K562 (cell line): ENCODE results near the gene LRRC8A.

ENCODE experiments used
- BACH1 ChIP-seq: fragments of 200-800 bp; sonication (Bioruptor generic); IDR thresholded peaks from 2 replicates; pipeline ENCODE4 v1.6.1; 2016; ENCODE audit warnings: missing genetic modification characterization, missing compliant biosample characterization
- BRCA1 ChIP-seq, 2 experiments: fragments of 450-650 bp in 1 of 2; sonication (generic) in 1 of 2; formaldehyde crosslinking in 1 of 2; IDR thresholded peaks; 2 replicates each; pipeline versions ENCODE4 v1.5.0 to v1.6.1; 2017 to 2020; ENCODE audit warnings: mild to moderate bottlenecking in 1 of 2, missing genetic modification reagents in 1 of 2
- NFATC3 ChIP-seq: fragments of 450-650 bp; IDR thresholded peaks from 2 replicates; pipeline ENCODE4 v1.6.1; 2017; ENCODE audit warnings: mild to moderate bottlenecking
- RAD51 ChIP-seq: fragments of 450-650 bp; IDR thresholded peaks from 2 replicates; pipeline ENCODE4 v1.7.1; 2016; ENCODE audit warnings: low read depth, mild to moderate bottlenecking, borderline replicate concordance
- SREBF2 ChIP-seq: sonication (generic); formaldehyde crosslinking; IDR thresholded peaks from 2 replicates; pipeline ENCODE4 v1.4.0; 2020; ENCODE audit warnings: mild to moderate bottlenecking, missing genetic modification reagents
- ZNF444 ChIP-seq: fragments of 250-450 bp; sonication (Bioruptor Pico); IDR thresholded peaks from 2 replicates; pipeline ENCODE4 v1.4.0; 2020; ENCODE audit warnings: mild to moderate bottlenecking, moderate library complexity
- ZNF830 ChIP-seq: fragments of 250-450 bp; sonication (Bioruptor Pico); IDR thresholded peaks from 2 replicates; pipeline ENCODE4 v1.5.0; 2021; ENCODE audit warnings: mild to moderate bottlenecking
- TF ChIP-seq, protein P1 (sequence below), 3 experiments: IDR thresholded peaks in 2 of 3; conservative IDR thresholded peaks in 1 of 3; 2 replicates each; pipeline ENCODE4 v1.5.1; 2011 to 2012; ENCODE audit warnings: low read length in 3 of 3, mild to moderate bottlenecking in 3 of 3, control low read depth in 2 of 3, improper control_type of control experiment in 1 of 3, inconsistent platforms in 1 of 3, low read depth in 1 of 3, mixed read lengths in 1 of 3, moderate library complexity in 1 of 3; ENCODE audit not compliant: insufficient read depth in 2 of 3

DNA sequence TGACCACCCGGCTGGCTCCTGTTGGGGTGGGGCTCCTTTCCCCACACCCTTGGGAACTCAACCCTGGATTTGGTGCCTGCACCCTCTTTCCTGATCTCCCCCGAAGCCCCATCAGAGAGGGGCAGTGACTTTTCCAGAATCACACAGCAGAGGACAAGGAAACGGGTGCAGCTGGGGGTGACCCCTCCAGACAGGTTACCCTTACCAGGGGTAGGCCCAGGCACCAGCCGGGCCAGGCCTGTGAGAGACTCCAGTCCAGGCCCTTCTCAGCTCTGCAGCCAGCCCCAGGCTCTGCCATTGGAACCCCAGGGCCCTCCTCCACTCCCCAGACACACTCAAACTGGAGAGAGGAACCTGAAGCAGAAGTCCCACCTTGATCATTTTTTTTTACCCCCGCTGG lies 19.9 kb downstream of the LRRC8A start:
- TF ChIP-seq BACH1 (tag): no peak
- no peak for TF ChIP-seq RAD51
- TF ChIP-seq, protein P1, sequence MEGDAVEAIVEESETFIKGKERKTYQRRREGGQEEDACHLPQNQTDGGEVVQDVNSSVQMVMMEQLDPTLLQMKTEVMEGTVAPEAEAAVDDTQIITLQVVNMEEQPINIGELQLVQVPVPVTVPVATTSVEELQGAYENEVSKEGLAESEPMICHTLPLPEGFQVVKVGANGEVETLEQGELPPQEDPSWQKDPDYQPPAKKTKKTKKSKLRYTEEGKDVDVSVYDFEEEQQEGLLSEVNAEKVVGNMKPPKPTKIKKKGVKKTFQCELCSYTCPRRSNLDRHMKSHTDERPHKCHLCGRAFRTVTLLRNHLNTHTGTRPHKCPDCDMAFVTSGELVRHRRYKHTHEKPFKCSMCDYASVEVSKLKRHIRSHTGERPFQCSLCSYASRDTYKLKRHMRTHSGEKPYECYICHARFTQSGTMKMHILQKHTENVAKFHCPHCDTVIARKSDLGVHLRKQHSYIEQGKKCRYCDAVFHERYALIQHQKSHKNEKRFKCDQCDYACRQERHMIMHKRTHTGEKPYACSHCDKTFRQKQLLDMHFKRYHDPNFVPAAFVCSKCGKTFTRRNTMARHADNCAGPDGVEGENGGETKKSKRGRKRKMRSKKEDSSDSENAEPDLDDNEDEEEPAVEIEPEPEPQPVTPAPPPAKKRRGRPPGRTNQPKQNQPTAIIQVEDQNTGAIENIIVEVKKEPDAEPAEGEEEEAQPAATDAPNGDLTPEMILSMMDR (IDR thresholded peaks at IDR 0.05 in 2 of 3, conservative IDR thresholded peaks at IDR 0.05 in 1 of 3; ENCODE audit: insufficient read depth in 2 of 3, low read depth in 1 of 3, low read length in 3 of 3): no peak
- TF ChIP-seq ZNF444 (CRISPR knock-in tag): no peak
- TF ChIP-seq BRCA1 (IDR thresholded peaks at IDR 0.05): no peak
- TF ChIP-seq BRCA1 (CRISPR knock-in tag; IDR thresholded peaks at IDR 0.05): no peak
- TF ChIP-seq NFATC3: no peak
- no peak for TF ChIP-seq SREBF2
- no peak for TF ChIP-seq ZNF830 (CRISPR knock-in tag)
